ENCODE measurements around the gene CD99. TPM values are rescaled to one million over a fixed set of nuclear protein-coding genes. Genes with fewer than 3 reads are reported as not detected.

Gene CD99
- total and polyA plus RNA-seq, 7 experiments from 2014 or later: 112 to 293 (median 179) TPM

DNA sequence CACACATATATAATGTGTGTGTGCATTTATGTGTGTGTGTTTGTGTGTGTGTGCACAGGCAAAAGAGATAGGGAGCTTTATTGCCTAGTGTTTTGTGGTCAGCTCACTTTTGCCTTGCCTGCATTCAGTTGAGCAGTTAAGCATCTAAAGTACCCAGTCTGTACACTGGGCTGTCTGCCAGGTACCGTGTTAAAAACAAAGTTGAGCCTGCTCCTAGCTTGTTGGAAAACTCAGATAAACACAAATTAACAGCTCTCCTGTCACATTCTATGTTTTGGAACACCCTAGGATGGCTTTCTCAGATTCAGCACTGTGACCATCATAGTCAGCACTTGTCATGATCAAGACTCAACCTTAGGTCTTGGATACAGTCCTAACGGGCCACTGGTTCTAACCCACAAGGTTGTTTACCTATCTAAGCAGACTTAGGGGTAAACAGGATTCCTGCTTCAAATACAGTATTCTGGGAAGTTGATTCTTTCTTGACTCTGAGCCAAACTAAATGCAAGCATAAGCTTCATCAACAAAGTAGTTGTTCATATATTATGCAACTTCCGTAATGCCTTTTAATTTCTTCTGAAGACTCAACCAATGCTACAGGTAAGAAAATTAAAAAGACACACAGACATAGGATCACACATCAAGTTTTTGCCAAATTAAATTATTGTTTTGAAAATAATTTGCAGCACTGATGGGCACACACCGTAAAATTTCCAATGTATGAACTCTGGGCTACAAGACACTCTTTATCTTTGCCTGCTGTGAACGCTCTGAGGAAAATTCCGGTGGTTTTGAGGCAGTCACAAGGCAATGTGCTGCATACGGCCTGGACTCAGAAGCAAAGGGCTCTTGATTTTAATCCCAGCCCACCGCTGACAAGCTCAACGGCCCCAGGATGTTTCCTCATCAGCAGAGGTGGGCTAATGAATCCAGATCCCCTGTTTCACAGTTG is 11.3 kb upstream of the CD99 start:
- intact Hi-C loops (cut with micrococcal nuclease): no loop called here
- DNase-seq: no peak
- Histone ChIP-seq H3K27ac (ENCODE audit: low read depth, low read length) (no peak overlapping the region), H3K36me3 (ENCODE audit: control insufficient read depth in 2 of 3, insufficient read depth in 3 of 3, low read length in 3 of 3) (no peaks in the 10 kb centered on the region), H3K27me3 (ENCODE audit: control insufficient read depth in 2 of 2, insufficient read depth in 2 of 2, low read length in 2 of 2) (no peaks in the 10 kb centered on the region), H3K4me3 (ENCODE audit: low read length) (no peak overlapping the region), H3K4me1 (ENCODE audit: control insufficient read depth in 2 of 2, insufficient read depth in 2 of 2, low read length in 2 of 2) (no peaks in the 10 kb centered on the region), H3K9me3 (ENCODE audit: control insufficient read depth in 2 of 3, low read length in 3 of 3) (no peaks in the 10 kb centered on the region)
- Mint-ChIP-seq H3K4me1 (peaks cover 0 to 3% (median 0%) of the 10 kb centered on the region in 7 donors), H3K27me3 (peaks cover 0 to 13% (median 0%) of the 10 kb centered on the region in 5 donors), H3K36me3 (peaks cover 0 to 28% (median 3%) of the 10 kb centered on the region in 5 donors), H3K27ac (no peak overlapping the region), H3K9me3 (peaks cover 0 to 4% (median 0%) of the 10 kb centered on the region in 11 donors), H3K4me3 (no peak overlapping the region)
- POLR2A ChIA-PET: no interaction called here
- no peak for ATAC-seq
- CTCF ChIA-PET: no interaction called here

DNA sequence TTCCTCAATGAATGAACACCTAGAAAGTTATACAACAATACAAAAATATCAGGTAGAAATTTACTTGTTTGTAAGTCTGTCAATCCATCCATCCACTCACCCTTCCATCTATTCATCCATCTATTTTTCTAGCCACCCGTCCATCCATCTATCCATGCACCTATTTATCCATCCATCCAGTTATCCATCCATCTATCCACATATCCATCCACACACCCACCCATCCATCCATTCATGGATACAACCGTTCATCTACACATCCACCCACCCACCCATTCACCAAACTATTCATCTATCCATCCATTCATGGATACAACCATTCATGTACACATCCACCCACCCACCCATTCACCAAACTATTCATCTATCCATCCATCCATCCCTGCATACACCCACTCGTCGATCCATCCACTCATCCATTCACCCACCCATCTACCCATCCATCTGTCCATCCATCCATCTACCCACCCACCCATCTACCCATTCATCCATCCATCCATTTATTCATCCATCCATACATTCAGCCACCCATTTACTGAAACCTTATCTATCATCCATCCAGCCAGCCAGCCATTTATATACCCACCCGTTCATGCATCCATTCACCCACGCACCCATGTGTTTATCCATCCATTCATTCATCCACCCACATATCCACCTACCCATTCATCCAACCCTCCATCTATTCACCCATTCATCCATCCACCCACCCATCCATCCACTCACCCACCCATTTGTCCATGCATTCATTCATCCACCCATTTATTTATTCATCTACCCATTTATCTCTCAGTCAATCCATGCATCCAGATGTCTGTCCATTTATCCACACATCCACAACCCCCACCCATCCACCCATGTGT is 10.4 kb upstream of the CD99 start:
- Histone ChIP-seq H3K27ac (ENCODE audit: low read depth, low read length) (no peak overlapping the region), H3K36me3 (ENCODE audit: control insufficient read depth in 2 of 3, insufficient read depth in 3 of 3, low read length in 3 of 3) (no peaks in the 10 kb centered on the region), H3K4me3 (ENCODE audit: low read length) (no peak overlapping the region), H3K4me1 (ENCODE audit: control insufficient read depth in 2 of 2, insufficient read depth in 2 of 2, low read length in 2 of 2) (no peaks in the 10 kb centered on the region), H3K9me3 (ENCODE audit: control insufficient read depth in 2 of 3, low read length in 3 of 3) (no peaks in the 10 kb centered on the region), H3K27me3 (ENCODE audit: control insufficient read depth in 2 of 2, insufficient read depth in 2 of 2, low read length in 2 of 2) (no peaks in the 10 kb centered on the region)
- Mint-ChIP-seq H3K27me3 (peaks cover 0 to 13% (median 0%) of the 10 kb centered on the region in 5 donors), H3K4me3 (no peak overlapping the region), H3K9me3 (peaks cover 0 to 4% (median 0%) of the 10 kb centered on the region in 11 donors), H3K27ac (no peak overlapping the region), H3K4me1 (peaks cover 0 to 3% (median 0%) of the 10 kb centered on the region in 7 donors), H3K36me3 (peaks cover 0 to 27% (median 3%) of the 10 kb centered on the region in 5 donors)
- ATAC-seq: no peak
- DNase-seq: no peak
- intact Hi-C loops (cut with micrococcal nuclease): no loop called here
- POLR2A ChIA-PET: no interaction called here
- CTCF ChIA-PET: no interaction called here

DNA sequence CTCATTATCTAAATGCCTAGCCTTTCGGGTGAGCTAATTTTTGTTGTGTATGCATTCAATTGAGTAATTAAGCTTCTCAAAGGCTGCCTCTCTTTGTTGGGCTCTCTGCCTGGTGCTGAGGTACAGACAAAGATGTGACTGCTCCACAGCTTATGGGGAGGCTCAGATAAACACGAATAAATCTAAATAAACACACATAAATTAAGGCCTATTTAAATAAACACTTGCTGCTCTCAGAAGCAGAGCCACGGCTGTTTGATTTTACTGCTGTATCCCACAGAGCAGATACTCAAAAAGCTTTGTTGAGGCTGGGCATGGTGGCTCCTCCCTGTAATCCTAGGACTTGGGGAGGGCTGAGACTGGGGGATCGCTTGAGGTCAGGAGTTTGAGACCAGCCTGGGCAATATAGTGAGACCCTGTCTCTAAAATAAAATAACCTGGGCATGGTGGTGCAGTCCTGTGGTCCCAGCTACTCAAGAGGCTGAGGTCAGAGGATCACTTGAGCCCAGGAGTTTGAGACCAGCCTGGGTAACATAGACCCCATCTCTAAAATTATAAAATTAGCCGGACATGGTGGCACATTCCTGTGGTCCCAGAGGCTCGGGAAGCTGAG is 8.4 kb upstream of the CD99 start:
- POLR2A ChIA-PET: no interaction called here
- Mint-ChIP-seq H3K4me1 (peaks cover 0 to 3% (median 0%) of the 10 kb centered on the region in 7 donors), H3K36me3 (peaks cover 0 to 24% (median 3%) of the 10 kb centered on the region in 5 donors), H3K27ac (no peak overlapping the region), H3K4me3 (no peak overlapping the region), H3K9me3 (peaks cover 0 to 4% (median 0%) of the 10 kb centered on the region in 11 donors), H3K27me3 (peaks cover 0 to 8% (median 0%) of the 10 kb centered on the region in 5 donors)
- Histone ChIP-seq H3K4me3 (ENCODE audit: low read length) (no peak overlapping the region), H3K27ac (ENCODE audit: low read depth, low read length) (no peak overlapping the region), H3K4me1 (ENCODE audit: control insufficient read depth in 2 of 2, insufficient read depth in 2 of 2, low read length in 2 of 2) (no peaks in the 10 kb centered on the region), H3K9me3 (ENCODE audit: control insufficient read depth in 2 of 3, low read length in 3 of 3) (no peaks in the 10 kb centered on the region), H3K36me3 (ENCODE audit: control insufficient read depth in 2 of 3, insufficient read depth in 3 of 3, low read length in 3 of 3) (no peaks in the 10 kb centered on the region), H3K27me3 (ENCODE audit: control insufficient read depth in 2 of 2, insufficient read depth in 2 of 2, low read length in 2 of 2) (no peaks in the 10 kb centered on the region)
- CTCF ChIA-PET: no interaction called here
- no peak for ATAC-seq
- intact Hi-C loops (cut with micrococcal nuclease): no loop called here
- DNase-seq: no peak

DNA sequence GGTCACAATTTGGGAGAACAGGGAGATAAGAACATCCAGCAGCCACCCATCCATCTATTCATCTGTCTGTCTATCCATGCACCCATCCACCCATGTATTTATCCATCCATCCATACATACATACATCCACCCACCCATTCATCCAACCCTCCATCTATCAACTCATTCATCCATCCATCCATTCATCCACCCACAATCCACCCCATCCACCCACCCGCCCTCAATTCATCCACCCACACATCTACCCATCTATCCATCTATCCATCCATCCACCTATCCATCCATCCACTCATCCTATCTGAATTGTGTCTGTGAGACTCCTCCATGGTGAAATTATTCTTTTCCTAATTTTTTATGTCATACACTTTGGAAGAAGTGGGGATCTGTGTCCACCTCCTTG is 6.8 kb upstream of the CD99 start:
- Histone ChIP-seq H3K4me1 (ENCODE audit: control insufficient read depth in 2 of 2, insufficient read depth in 2 of 2, low read length in 2 of 2) (no peaks in the 10 kb centered on the region), H3K9me3 (ENCODE audit: control insufficient read depth in 2 of 3, low read length in 3 of 3) (no peaks in the 10 kb centered on the region), H3K36me3 (ENCODE audit: control insufficient read depth in 2 of 3, insufficient read depth in 3 of 3, low read length in 3 of 3) (no peaks in the 10 kb centered on the region), H3K27me3 (ENCODE audit: control insufficient read depth in 2 of 2, insufficient read depth in 2 of 2, low read length in 2 of 2) (no peaks in the 10 kb centered on the region), H3K27ac (ENCODE audit: low read depth, low read length) (no peak overlapping the region), H3K4me3 (ENCODE audit: low read length) (no peak overlapping the region)
- POLR2A ChIA-PET: no interaction called here
- Mint-ChIP-seq H3K4me1 (peaks cover 0 to 3% (median 0%) of the 10 kb centered on the region in 7 donors), H3K9me3 (peaks cover 0 to 4% (median 0%) of the 10 kb centered on the region in 11 donors), H3K27ac (no peak overlapping the region), H3K4me3 (no peak overlapping the region), H3K36me3 (peaks cover 0 to 20% (median 3%) of the 10 kb centered on the region in 5 donors), H3K27me3 (peaks cover 0 to 7% (median 0%) of the 10 kb centered on the region in 5 donors)
- intact Hi-C loops (cut with micrococcal nuclease): no loop called here
- no peak for ATAC-seq
- CTCF ChIA-PET: no interaction called here
- no peak for DNase-seq

DNA sequence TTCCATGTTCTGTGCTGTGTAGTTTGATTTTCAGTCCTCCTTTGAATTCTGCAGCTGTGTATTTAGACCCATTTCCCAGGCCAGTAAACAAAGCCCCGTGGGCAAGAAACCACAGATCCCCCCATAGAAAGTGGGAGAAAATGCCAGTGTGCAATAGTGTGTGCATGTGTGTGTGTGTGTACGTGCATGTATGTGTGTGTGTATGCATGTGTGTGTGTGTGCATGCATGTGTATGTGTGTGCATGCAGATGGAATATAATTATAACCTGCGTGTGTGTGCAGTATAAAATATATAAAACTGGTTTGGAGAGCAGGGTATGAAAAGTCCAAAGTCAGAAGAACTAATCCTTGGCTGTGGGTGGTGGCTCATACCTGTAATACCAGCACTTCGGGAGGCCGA is 5.2 kb upstream of the CD99 start:
- no peaks in the 10 kb centered on the region for H3K36me3 ChIP-seq (ENCODE audit: control insufficient read depth in 2 of 3, insufficient read depth in 3 of 3, low read length in 3 of 3)
- no peak for DNase-seq
- no peak overlapping the region for H3K27ac ChIP-seq (ENCODE audit: low read depth, low read length)
- H3K27me3 ChIP-seq (ENCODE audit: control insufficient read depth in 2 of 2, insufficient read depth in 2 of 2, low read length in 2 of 2): no peaks in the 10 kb centered on the region
- no peak overlapping the region for H3K4me3 ChIP-seq (ENCODE audit: low read length)
- no peaks in the 10 kb centered on the region for H3K9me3 ChIP-seq (ENCODE audit: control insufficient read depth in 2 of 3, low read length in 3 of 3)
- intact Hi-C loops (cut with micrococcal nuclease): no loop called here
- Mint-ChIP-seq H3K36me3 (peaks cover 0 to 13% (median 0%) of the 10 kb centered on the region in 5 donors), H3K9me3 (peaks cover 0 to 2% (median 0%) of the 10 kb centered on the region in 11 donors), H3K4me3 (no peak overlapping the region), H3K27ac (no peak overlapping the region), H3K27me3 (peaks cover 0 to 11% (median 0%) of the 10 kb centered on the region in 5 donors), H3K4me1 (peaks cover 0 to 9% (median 0%) of the 10 kb centered on the region in 7 donors)
- ChIA-PET CTCF (no interaction called here), POLR2A (no interaction called here)
- no peak for ATAC-seq
- peaks cover 0 to 5% of the 10 kb centered on the region in 2 donors for H3K4me1 ChIP-seq (ENCODE audit: control insufficient read depth in 2 of 2, insufficient read depth in 2 of 2, low read length in 2 of 2)

Measured in naive thymus-derived CD4-positive, alpha-beta T cell (primary cell).